NCI-H2171 (cell line): Measurements from ENCODE around the gene HPN.
"Not testable (repeated sequence)": the region's sequence is repeated elsewhere in the genome, so short reads cannot be mapped to it uniquely, and the experiment has no call there.

Experiments used
- DNase-seq: peaks from one replicate; lab custom pipeline; 2025; lab: John Stamatoyannopoulos, UW

The HPN gene

GRCh38 chr19:35009424-35010415 lies 31.8 kb upstream of the HPN start:
- DNase-seq = no peak

DNA sequence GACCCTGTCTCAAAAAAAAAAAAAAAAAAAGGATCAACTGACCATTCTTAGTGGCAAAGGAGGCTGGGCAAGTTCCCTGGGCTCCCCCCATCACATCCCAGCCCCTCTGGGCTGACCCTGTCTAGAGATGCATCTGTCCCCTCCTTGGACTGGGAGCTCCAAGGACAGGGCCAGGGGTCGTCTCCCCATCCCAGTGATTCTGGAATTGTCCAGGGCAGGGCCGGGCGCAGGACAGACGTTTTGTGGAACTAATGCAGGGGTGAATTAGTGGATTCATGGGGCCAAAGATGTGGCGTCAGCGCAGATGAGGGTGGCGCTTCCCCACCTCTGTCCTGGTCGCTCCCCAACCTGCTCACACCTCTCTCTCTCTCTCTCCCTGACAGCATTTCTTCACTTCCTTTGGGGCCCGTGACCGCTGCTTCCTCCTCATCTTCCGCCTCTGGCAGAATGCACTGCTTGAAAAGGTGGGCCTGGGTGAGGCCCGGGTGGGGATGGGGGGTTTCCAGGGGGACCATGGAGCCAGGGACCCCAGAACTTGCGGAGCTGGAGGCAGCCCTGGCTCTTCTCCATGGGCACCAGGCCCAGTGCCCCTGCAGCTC lies 30.3 kb upstream of the HPN start:
- no peak for DNase-seq

GRCh38 chr19:35011737-35012682 lies 29.5 kb upstream of the HPN start:
- DNase-seq = no peak

- no peak for DNase-seq
Measured at GRCh38 chr19:35013041-35013819, 28.3 kb upstream of the HPN start.

DNA sequence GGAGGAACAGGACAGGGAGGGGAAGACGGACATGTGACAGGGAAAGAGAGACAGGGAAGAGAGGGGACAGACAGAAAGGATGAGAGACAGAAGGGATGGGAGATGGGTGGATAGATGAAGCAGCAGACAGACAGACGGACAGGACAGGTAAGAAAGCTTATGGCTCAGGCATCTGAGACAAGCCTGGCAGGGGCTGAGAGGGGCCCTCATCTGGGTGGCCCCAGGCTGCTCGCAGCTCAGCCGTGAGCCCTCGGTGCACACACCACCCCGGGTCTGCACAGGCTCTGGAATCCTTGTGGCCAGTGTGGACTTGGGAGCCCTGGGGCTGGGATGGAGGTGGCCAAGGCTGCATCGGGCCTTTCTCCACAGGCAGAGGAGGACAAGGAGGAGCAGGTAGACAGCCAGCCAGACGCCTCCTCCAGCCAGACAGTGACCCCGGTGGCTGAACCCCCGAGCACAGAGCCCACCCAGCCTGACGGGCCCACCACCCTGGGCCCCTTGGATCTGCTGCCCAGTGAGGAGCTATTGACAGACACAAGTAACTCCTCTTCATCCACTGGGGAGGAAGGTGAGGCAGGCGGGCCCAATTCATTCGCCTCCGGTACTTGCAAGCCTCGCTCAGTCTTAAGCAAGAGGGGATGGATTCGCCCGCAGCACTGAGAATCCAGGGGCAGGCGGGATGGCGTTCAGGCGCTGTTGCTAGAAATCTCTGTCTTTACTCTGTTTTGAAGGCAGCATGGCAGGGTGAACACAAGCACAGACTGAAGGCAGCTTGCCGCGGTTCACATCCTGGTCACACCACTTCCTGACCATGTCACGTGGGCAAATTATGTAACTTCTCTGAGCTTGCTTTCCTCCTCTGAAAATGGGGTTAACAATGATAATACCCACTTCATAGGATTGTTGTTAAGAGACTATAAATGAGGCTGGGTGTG lies 27.4 kb upstream of the HPN start:
- DNase-seq = no peak

DNA sequence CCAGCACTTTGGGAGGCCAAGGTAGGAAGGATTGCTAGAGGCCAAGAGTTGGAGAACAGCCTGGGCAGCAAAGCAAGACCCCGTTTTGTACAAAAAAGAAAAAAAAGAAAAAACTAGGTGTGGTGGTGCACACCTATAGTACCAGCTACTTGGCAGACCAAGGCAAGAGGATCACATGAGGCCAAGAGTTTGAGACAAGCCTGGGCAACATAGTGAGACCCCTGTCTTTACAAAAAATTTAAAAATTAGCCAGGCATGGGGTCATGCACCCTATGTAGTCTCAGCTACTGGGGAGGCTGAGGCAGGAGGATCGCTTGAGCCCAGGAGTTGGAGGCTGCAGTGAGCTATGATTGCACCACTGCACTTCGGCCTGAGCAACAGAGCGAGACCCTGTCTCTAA lies 26.7 kb upstream of the HPN start:
- DNase-seq = not testable (repeated sequence)

GRCh38 chr19:35015270-35015953 lies 26.1 kb upstream of the HPN start:
- DNase-seq = no peak

DNA sequence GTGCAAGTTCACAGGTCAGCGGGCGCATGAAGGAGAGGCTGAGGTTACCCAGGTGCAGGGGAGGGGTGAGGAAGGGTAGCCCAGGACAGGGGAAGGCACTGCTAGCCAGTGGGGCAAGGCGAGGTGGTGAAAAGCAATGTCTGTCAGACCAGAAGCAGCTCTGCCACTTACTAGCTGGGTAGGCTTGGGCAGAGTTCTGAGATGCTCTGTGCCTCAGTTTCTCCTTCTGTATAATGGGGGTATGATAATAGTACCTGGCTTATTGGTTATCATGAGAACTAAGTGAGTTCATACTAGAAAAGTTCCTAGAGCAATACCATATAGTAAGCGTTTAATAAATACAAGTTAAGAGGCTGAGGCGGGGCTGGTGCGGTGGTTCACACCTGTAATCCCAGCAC lies 25.6 kb upstream of the HPN start:
- no peak for DNase-seq

- no peak for DNase-seq
Measured at GRCh38 chr19:35017507-35017906, 24.0 kb upstream of the HPN start.

GRCh38 chr19:35018379-35018778 lies 23.1 kb upstream of the HPN start:
- no peak for DNase-seq

GRCh38 chr19:35019144-35019543 lies 22.4 kb upstream of the HPN start:
- no peak for DNase-seq

DNA sequence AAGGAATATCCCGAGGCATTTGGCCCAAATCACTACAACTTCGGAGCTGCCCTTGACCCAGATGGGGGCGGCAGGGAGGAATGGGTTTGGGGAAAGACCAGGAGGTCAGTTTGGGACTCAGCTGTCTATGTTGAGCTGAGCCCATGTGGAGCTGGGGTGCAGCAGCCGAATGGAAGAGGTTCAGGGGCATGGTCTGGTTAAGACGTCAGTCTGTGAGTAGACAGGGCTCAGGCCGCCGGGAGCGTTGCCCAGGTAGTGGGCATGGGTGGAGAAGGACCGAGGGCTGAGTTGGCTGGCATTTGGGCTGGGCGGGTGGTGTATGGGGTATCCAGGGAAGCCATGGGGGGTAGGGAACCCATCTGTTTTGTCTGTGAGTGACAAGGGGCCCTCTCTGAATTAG lies 20.5 kb upstream of the HPN start:
- DNase-seq = no peak

DNA sequence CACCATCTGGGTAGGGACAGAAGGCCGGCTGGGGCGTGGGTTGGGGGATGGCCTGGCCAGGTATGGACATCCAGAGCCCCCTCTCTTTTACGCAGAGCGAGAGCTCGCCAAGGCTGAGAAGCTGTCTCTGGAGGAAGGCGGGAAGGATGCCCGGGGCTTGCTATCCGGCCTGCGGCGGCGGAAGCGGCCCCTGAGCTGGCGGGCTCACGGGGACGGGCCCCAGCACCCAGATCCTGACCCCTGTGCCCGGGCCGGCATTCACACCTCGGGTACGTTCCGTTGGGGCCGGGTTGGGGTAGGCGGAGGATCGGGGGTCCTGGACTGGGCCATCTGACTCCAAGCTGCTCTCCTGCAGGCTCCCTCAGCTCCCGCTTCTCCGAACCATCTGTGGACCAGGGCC lies 19.9 kb upstream of the HPN start:
- no peak for DNase-seq

DNA sequence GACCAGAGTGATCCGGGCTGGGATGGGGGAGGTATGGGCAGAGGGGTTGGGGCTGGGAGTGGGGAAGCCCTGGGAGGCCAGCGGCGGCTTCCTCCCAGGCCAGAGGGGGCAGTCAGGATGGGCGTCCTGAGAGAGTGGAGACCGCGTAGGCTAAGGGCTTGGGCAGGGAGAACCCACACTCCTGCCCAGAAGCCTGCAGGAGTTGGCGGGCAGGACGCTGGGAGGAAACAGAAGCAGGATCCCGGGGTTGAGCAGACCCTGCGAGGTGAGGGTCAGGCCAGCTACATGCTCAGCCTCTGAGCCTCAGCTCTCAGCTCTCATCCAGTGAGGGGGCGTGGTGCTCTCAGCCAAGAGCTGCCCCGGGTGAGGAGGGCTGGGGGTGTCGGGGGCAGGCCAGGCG lies 19.1 kb upstream of the HPN start:
- no peak for DNase-seq

DNA sequence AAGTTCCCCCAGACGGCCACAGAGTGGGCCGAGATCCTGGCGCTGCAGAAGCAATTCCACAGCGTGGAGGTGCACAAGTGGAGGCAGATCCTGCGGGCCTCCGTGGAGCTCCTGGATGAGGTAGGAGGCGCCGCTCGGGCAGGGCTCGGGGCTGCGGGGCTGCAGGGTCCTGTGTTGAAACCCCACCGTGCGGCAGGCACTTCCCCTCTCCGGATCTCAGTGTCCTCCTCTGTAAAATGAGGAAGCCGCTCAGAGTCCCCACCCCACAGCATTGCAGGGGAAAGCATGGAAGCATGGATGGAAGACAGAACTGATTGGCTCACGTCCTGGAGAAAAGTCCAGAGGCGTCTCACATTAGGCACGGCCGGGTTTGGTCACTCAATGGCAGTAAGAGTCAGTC lies 18.1 kb upstream of the HPN start:
- no peak for DNase-seq

DNA sequence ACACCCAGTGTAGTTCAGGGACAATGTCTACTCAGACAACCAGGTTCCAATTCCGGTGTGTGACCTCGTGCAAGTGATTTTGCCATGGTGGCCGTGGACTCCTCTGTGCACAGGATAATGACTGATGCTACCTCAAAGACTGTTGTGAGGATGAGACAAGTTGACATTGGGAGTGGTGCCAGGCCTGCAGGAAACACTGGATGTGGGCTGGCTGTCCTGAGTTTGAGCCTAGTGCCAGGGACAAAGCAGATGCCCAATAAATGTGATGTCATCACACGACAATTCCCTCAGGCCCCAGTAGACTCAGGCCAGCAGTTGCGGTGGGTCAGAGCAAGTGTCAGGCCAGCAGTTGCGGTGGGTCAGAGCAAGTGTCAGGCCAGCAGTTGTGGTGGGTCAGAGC lies 17.4 kb upstream of the HPN start:
- no peak for DNase-seq

- DNase-seq = no peak
Measured at GRCh38 chr19:35025969-35026368, 15.6 kb upstream of the HPN start.

- no peak for DNase-seq
Measured at GRCh38 chr19:35026418-35026817, 15.1 kb upstream of the HPN start.

DNA sequence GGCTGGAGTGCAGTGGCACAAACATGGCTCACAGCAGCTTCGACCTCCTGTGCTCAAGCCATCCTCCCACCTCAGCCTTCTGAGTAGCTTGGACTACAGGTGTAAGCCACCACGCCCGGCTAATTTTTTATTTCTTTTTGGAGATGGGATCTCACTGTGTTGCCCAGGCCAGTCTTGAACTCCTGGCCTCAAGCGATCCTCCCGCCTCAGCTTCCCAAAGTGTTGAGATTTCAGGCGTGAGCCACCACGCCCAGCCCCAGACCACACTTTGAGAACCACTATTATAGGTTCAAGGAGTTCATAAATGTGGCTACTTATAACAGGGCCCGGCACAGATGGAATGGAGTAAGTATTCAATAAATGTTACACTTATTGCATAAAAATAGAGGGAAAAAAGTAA lies 14.5 kb upstream of the HPN start:
- no peak for DNase-seq
